Amniotic epithelial cell (primary cell): ENCODE measurements around the gene RPTOR.
A peak's percentile ranks its signal among the peaks of the same experiment; 100 is the strongest.

Experiments
- DNase-seq: peaks from one replicate; pipeline ENCODE4 v3.0.0-alpha.2; 2010; ENCODE audit warnings: low read depth

RPTOR gene

GRCh38 chr17:80892900-80893603 is 348.4 kb downstream of the RPTOR start:
- DNase-seq: peak; percentile 86

- DNase-seq: no peak
Measured at GRCh38 chr17:80893604-80894438, 349.2 kb downstream of the RPTOR start.

GRCh38 chr17:80894439-80894721 is 349.7 kb downstream of the RPTOR start:
- no peak for DNase-seq

- no peak for DNase-seq
Measured at GRCh38 chr17:80894726-80895125, 350.1 kb downstream of the RPTOR start.

GRCh38 chr17:80895366-80895765 is 350.7 kb downstream of the RPTOR start:
- no peak for DNase-seq

- no peak for DNase-seq
Measured at GRCh38 chr17:80898716-80899115, 354.1 kb downstream of the RPTOR start.

GRCh38 chr17:80899402-80900268 is 355.0 kb downstream of the RPTOR start:
- DNase-seq: peak; percentile 42

GRCh38 chr17:80901319-80901718 is 356.7 kb downstream of the RPTOR start:
- DNase-seq: peak; percentile 33

- no peak for DNase-seq
Measured at GRCh38 chr17:80902197-80902962, 357.7 kb downstream of the RPTOR start.

- no peak for DNase-seq
Measured at GRCh38 chr17:80902963-80903611, 358.4 kb downstream of the RPTOR start.

GRCh38 chr17:80904036-80904753 is 359.6 kb downstream of the RPTOR start:
- DNase-seq: no peak

GRCh38 chr17:80905586-80906230 is 361.1 kb downstream of the RPTOR start:
- no peak for DNase-seq

- no peak for DNase-seq
Measured at GRCh38 chr17:80906364-80907259, 362.0 kb downstream of the RPTOR start.

- no peak for DNase-seq
Measured at GRCh38 chr17:80907281-80907680, 362.6 kb downstream of the RPTOR start.

GRCh38 chr17:80908211-80908610 is 363.6 kb downstream of the RPTOR start:
- DNase-seq: no peak

GRCh38 chr17:80908776-80909175 is 364.1 kb downstream of the RPTOR start:
- DNase-seq: no peak

- no peak for DNase-seq
Measured at GRCh38 chr17:80909635-80910034, 365.0 kb downstream of the RPTOR start.

GRCh38 chr17:80910043-80910442 is 365.4 kb downstream of the RPTOR start:
- DNase-seq: no peak

GRCh38 chr17:80912476-80912875 is 367.8 kb downstream of the RPTOR start:
- DNase-seq: no peak
